A549 (cell line): ENCODE results near the gene SLU7. TPM values are rescaled to one million over a fixed set of nuclear protein-coding genes. Genes with fewer than 3 reads are reported as not detected.
A peak's percentile ranks its signal among the peaks of the same experiment; 100 is the strongest.

ENCODE experiments used
- ATAC-seq, 2 experiments: fragments of 200-7000 bp in 1 of 2; fragments of >200 bp in 1 of 2; cut with Nextera tagmentation in 1 of 2; cut with Tn5 transposase in 1 of 2; 3 replicates each; pipeline versions ENCODE4 v1.8.0 to v1.9.1; 2018 to 2020; ENCODE audit warnings: mild to moderate bottlenecking in 1 of 2, moderate library complexity in 1 of 2
- CTCF ChIA-PET: fragments of 300-600 bp; sonication (Branson Sonifier 250); formaldehyde crosslinking; extraction: SDS; loops from one replicate; lab custom pipeline; 2021; ENCODE audit warnings: antibody characterized with exemption, inconsistent platforms; lab: Yijun Ruan, JAX
- POLR2A ChIA-PET: fragments of 350-600 bp; formaldehyde crosslinking; extraction: SDS; loops from one replicate; lab custom pipeline; 2021; ENCODE audit warnings: antibody characterized with exemption, inconsistent platforms; lab: Yijun Ruan, JAX
- DNase-seq, 2 experiments: peaks; one replicate each; pipeline versions ENCODE4 v3.0.0 to v3.0.0-alpha.2; 2011 to 2016; ENCODE audit warnings: low read depth in 1 of 2, low spot score in 1 of 2
- FAIRE-seq: peaks from 2 replicates; lab custom pipeline; 2011; peaks lifted over from hg19 to GRCh38; lab: Jason Lieb, UNC
- H3K27ac ChIP-seq, 2 experiments: fragments of >200 bp; sonication (Bioruptor Twin); formaldehyde crosslinking; 3 replicates each; pipeline ENCODE4 v1.5.1; 2016 to 2017
- H3K4me1 ChIP-seq: fragments of >200 bp; sonication (Bioruptor Twin); formaldehyde crosslinking; 3 replicates; pipeline ENCODE4 v1.6.1; 2016
- H3K4me2 ChIP-seq: fragments of >200 bp; sonication (Bioruptor Twin); formaldehyde crosslinking; 3 replicates; pipeline ENCODE4 v1.6.1; 2016
- H3K4me3 ChIP-seq: fragments of >200 bp; sonication (Bioruptor Twin); formaldehyde crosslinking; 3 replicates; pipeline ENCODE4 v1.5.1; 2016
- H3K9me3 ChIP-seq: fragments of >200 bp; sonication (Bioruptor Twin); formaldehyde crosslinking; 3 replicates; pipeline ENCODE4 v1.6.1; 2016
- BHLHE40 ChIP-seq: IDR thresholded peaks from 2 replicates; pipeline ENCODE4 v1.6.1; 2012; ENCODE audit warnings: low read depth, low read length, inconsistent platforms
- CEBPB ChIP-seq, 2 experiments: fragments of >200 bp in 1 of 2; sonication (Bioruptor Twin) in 1 of 2; formaldehyde crosslinking in 1 of 2; IDR thresholded peaks; 2 replicates each; pipeline ENCODE4 v1.6.1; 2012 to 2016
- CHD2 ChIP-seq: fragments of 150-350 bp; IDR thresholded peaks from 2 replicates; pipeline ENCODE4 v1.6.1; 2014; ENCODE audit warnings: low read length; ENCODE audit not compliant: partially characterized antibody
- EHMT2 ChIP-seq: fragments of 200-600 bp; sonication (generic); IDR thresholded peaks from 2 replicates; pipeline ENCODE4 v1.6.1; 2016; ENCODE audit warnings: antibody characterized with exemption, low read depth, mild to moderate bottlenecking, moderate library complexity
- EP300 ChIP-seq, 2 experiments: fragments of >200 bp; sonication (Bioruptor Twin); formaldehyde crosslinking; IDR thresholded peaks; 2 replicates in 1 of 2; 3 replicates in 1 of 2; pipeline ENCODE4 v1.6.1; 2016 to 2017
- FOSB ChIP-seq: fragments of 250-450 bp; sonication (Bioruptor Pico); IDR thresholded peaks from 2 replicates; pipeline ENCODE4 v1.5.0; 2020; ENCODE audit warnings: mild to moderate bottlenecking, moderate library complexity
- HEYL ChIP-seq: fragments of 250-450 bp; sonication (Bioruptor Pico); IDR thresholded peaks from 2 replicates; pipeline ENCODE4 v1.8.0; 2021; ENCODE audit warnings: mild to moderate bottlenecking, moderate library complexity
- HOXB5 ChIP-seq: fragments of 250-450 bp; sonication (Bioruptor Pico); IDR thresholded peaks from 2 replicates; pipeline ENCODE4 v1.5.0; 2020; ENCODE audit warnings: mild to moderate bottlenecking, moderate library complexity
- JUN ChIP-seq, 2 experiments: fragments of >200 bp; sonication (Bioruptor Twin); formaldehyde crosslinking; IDR thresholded peaks; 2 replicates in 1 of 2; 3 replicates in 1 of 2; pipeline ENCODE4 v1.6.1; 2016 to 2017
- KDM1A ChIP-seq: fragments of 200-600 bp; sonication (generic); IDR thresholded peaks from 2 replicates; pipeline ENCODE4 v1.6.1; 2016; ENCODE audit warnings: low read depth, mild to moderate bottlenecking
- KDM5A ChIP-seq: fragments of 200-600 bp; sonication (generic); IDR thresholded peaks from 2 replicates; pipeline ENCODE4 v1.6.1; 2016; ENCODE audit warnings: antibody characterized with exemption, mild to moderate bottlenecking
- MAFK ChIP-seq: fragments of 450-650 bp; IDR thresholded peaks from 2 replicates; pipeline ENCODE4 v1.6.1; 2014; ENCODE audit not compliant: partially characterized antibody
- MAX ChIP-seq: IDR thresholded peaks from 2 replicates; pipeline ENCODE4 v1.6.1; 2012
- MAZ ChIP-seq: fragments of 150-350 bp; IDR thresholded peaks from 2 replicates; pipeline ENCODE4 v1.6.1; 2014; ENCODE audit warnings: antibody characterized with exemption, low read depth, low read length, borderline replicate concordance
- NPAS2 ChIP-seq: fragments of 250-450 bp; sonication (Bioruptor Pico); IDR thresholded peaks from 2 replicates; pipeline ENCODE4 v1.8.0; 2022; ENCODE audit warnings: mild to moderate bottlenecking, moderate library complexity, borderline replicate concordance
- NR3C1 ChIP-seq: fragments of >200 bp; sonication (Bioruptor Twin); formaldehyde crosslinking; IDR thresholded peaks from 3 replicates; pipeline ENCODE4 v1.6.1; 2017
- PBX3 ChIP-seq: IDR thresholded peaks from 2 replicates; pipeline ENCODE4 v1.6.1; 2012
- PHF8 ChIP-seq: fragments of 200-600 bp; sonication (generic); IDR thresholded peaks from 2 replicates; pipeline ENCODE4 v1.6.1; 2016; ENCODE audit warnings: low read depth, mild to moderate bottlenecking, antibody characterized with exemption, moderate library complexity, borderline replicate concordance
- RAD21 ChIP-seq, 2 experiments: fragments of >200 bp in 1 of 2; sonication (Bioruptor Twin) in 1 of 2; formaldehyde crosslinking in 1 of 2; IDR thresholded peaks in 1 of 2; conservative IDR thresholded peaks in 1 of 2; 2 replicates in 1 of 2; 3 replicates in 1 of 2; pipeline ENCODE4 v1.6.1; 2012 to 2018; ENCODE audit warnings: inconsistent platforms in 1 of 2
- RCOR1 ChIP-seq: fragments of 150-350 bp; IDR thresholded peaks from 2 replicates; pipeline ENCODE4 v1.6.1; 2014; ENCODE audit warnings: antibody characterized with exemption, low read length, low read depth
- RFX5 ChIP-seq: fragments of 450-650 bp; IDR thresholded peaks from 2 replicates; pipeline ENCODE4 v1.7.1; 2014; ENCODE audit warnings: antibody characterized with exemption, mild to moderate bottlenecking, moderate library complexity
- RNF2 ChIP-seq: fragments of 200-600 bp; sonication (generic); IDR thresholded peaks from 2 replicates; pipeline ENCODE4 v1.6.1; 2016; ENCODE audit warnings: low read depth, mild to moderate bottlenecking, antibody characterized with exemption, moderate library complexity, borderline replicate concordance
- SREBF2 ChIP-seq: fragments of 450-650 bp; IDR thresholded peaks from 2 replicates; pipeline ENCODE4 v1.6.1; 2014; ENCODE audit warnings: mild to moderate bottlenecking, moderate library complexity
- TP53 ChIP-seq: fragments of 250-450 bp; sonication (Bioruptor Pico); IDR thresholded peaks from 2 replicates; pipeline ENCODE4 v1.5.0; 2021; ENCODE audit warnings: mild to moderate bottlenecking, moderate library complexity
- ZC3H11A ChIP-seq: fragments of 450-650 bp; IDR thresholded peaks from 2 replicates; pipeline ENCODE4 v1.6.1; 2014; ENCODE audit warnings: antibody characterized with exemption, mild to moderate bottlenecking
- ZNF302 ChIP-seq: fragments of 250-450 bp; sonication (Bioruptor Pico); IDR thresholded peaks from 2 replicates; pipeline ENCODE4 v1.9.0; 2021; ENCODE audit warnings: inconsistent platforms, mild to moderate bottlenecking, moderate library complexity
- ZSCAN20 ChIP-seq: fragments of 250-450 bp; sonication (Bioruptor Pico); IDR thresholded peaks from 2 replicates; pipeline ENCODE4 v1.8.0; 2022; ENCODE audit warnings: mild to moderate bottlenecking, moderate library complexity
- WGBS: methylation state at CpG from one replicate; pipeline ENCODE4 v1.1.6; 2017; ENCODE audit errors: missing lambda C conversion rate; 5-methylcytosine and 5-hydroxymethylcytosine counted together
- polyA plus RNA-seq, 4 experiments: library from polyadenylated mRNA; depleted of rRNA in 3 of 4; stranded (reverse); fragments of >200 nt; fragmentation: RNase III in 1 of 4; extraction: RNeasy Plus Mini Kit Qiagen cat#74134 plus additional on column Dnase treatment in 1 of 4; gene quantifications; 2 replicates in 3 of 4; 3 replicates in 1 of 4; pipeline ENCODE4 v1.2.3, GENCODE V29; 2011 to 2017
- TF ChIP-seq, protein P1 (sequence below): fragments of 450-650 bp; IDR thresholded peaks from 2 replicates; pipeline ENCODE4 v1.6.1; 2014; ENCODE audit warnings: antibody characterized with exemption
- TF ChIP-seq, protein P2 (sequence below): fragments of 250-450 bp; sonication (Bioruptor Pico); IDR thresholded peaks from 2 replicates; pipeline ENCODE4 v1.5.0; 2021; ENCODE audit warnings: mild to moderate bottlenecking, moderate library complexity, borderline replicate concordance

SLU7 gene
- polyA plus RNA-seq, 2 of the 4 experiments (the other 2 are of a cell fraction), result 67.0 to 75.5 TPM

- TF ChIP-seq MAX, result no peak
- no peak for TF ChIP-seq RFX5
- no peak for TF ChIP-seq CEBPB (IDR thresholded peaks at IDR 0.05)
- TF ChIP-seq MAFK, result no peak
- TF ChIP-seq PBX3, result no peak
- TF ChIP-seq RAD21 (conservative IDR thresholded peaks at IDR 0.05 in 1 of 2, IDR thresholded peaks at IDR 0.05 in 1 of 2), result no peak
- no peak for TF ChIP-seq TP53 (CRISPR knock-in tag)
- TF ChIP-seq, protein P1, sequence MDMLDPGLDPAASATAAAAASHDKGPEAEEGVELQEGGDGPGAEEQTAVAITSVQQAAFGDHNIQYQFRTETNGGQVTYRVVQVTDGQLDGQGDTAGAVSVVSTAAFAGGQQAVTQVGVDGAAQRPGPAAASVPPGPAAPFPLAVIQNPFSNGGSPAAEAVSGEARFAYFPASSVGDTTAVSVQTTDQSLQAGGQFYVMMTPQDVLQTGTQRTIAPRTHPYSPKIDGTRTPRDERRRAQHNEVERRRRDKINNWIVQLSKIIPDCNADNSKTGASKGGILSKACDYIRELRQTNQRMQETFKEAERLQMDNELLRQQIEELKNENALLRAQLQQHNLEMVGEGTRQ, result no peak
- no peak for TF ChIP-seq EP300 (IDR thresholded peaks at IDR 0.05)
- TF ChIP-seq RNF2, result no peak
- TF ChIP-seq ZC3H11A, result no peak
- no peak for TF ChIP-seq SREBF2
- TF ChIP-seq, protein P2, sequence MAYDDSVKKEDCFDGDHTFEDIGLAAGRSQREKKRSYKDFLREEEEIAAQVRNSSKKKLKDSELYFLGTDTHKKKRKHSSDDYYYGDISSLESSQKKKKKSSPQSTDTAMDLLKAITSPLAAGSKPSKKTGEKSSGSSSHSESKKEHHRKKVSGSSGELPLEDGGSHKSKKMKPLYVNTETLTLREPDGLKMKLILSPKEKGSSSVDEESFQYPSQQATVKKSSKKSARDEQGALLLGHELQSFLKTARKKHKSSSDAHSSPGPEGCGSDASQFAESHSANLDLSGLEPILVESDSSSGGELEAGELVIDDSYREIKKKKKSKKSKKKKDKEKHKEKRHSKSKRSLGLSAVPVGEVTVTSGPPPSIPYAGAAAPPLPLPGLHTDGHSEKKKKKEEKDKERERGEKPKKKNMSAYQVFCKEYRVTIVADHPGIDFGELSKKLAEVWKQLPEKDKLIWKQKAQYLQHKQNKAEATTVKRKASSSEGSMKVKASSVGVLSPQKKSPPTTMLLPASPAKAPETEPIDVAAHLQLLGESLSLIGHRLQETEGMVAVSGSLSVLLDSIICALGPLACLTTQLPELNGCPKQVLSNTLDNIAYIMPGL, result no peak
- TF ChIP-seq HEYL (CRISPR knock-in tag), result no peak
- TF ChIP-seq FOSB (CRISPR knock-in tag), result no peak
- TF ChIP-seq KDM5A, result no peak
- no peak for TF ChIP-seq RCOR1
- TF ChIP-seq ZSCAN20 (CRISPR knock-in tag), result no peak
- TF ChIP-seq ZNF302 (CRISPR knock-in tag), result no peak
- Histone ChIP-seq H3K4me1 (peaks cover 19% of the 10 kb centered on the region), H3K4me2 (peak overlapping the region; percentile 90), H3K4me3 (peak overlapping the region; percentile 66), H3K27ac (peak overlapping the region; percentile 20 to 89; a peak in 4 of 6 replicates), H3K9me3 (no peaks in the 10 kb centered on the region)
- POLR2A ChIA-PET, result interaction anchor here (0.9 kb wide), 1 partner anchor 20 kb away, joined by 3 read pairs; the partner anchor contains the start of gene SLU7
- DNase-seq, result no peak
- no peak for ATAC-seq
- CTCF ChIA-PET, result interaction anchor here (1.5 kb wide), 1 partner anchor 19 kb away, joined by 4 read pairs; no protein-coding TSS in a partner anchor
- peak; percentile 23 for FAIRE-seq
- WGBS, result 26% methylated on average over 4 of the region's 4 CpGs
These were observed 20.1 kb downstream of the SLU7 start for GRCh38 chr5:160398806-160399205.

DNA sequence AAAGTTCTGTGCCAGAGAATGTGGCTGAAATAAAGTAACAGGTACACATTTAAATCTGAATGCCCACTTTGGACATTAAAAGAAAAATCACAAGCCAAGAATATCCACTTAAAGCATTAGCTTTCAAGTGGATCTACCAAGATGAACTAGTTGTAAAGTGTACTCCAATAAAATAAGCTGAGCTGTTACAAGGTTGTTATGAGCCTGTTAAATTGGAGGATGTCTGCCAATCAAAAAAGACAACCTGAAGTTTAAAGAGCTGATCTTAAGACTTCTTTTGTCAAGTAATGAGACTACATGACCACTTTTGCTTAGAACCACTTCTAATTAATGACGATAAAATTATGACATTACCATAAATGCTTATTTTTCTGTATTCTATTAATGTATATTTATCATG, 21.4 kb downstream of the SLU7 start:
- no peak for FAIRE-seq
- 97% methylated on average over 1 of the region's 1 CpG for WGBS
- TF ChIP-seq, protein P1, result no peak
- TF ChIP-seq NR3C1 (no peak), JUN (IDR thresholded peaks at IDR 0.05) (no peak), HOXB5 (no peak), EP300 (IDR thresholded peaks at IDR 0.05) (no peak), KDM1A (no peak), EHMT2 (no peak), NPAS2 (CRISPR knock-in tag) (no peak), PHF8 (no peak), MAZ (no peak), CHD2 (no peak), BHLHE40 (no peak)
- H3K9me3 ChIP-seq, result no peaks in the 10 kb centered on the region
- no peak for ATAC-seq
- no peak overlapping the region for H3K4me2 ChIP-seq
- ChIA-PET CTCF (interaction anchor here (1.4 to 1.7 kb wide), 2 partner anchors 20 to 317 kb away, joined by 3 to 4 read pairs; no protein-coding TSS in a partner anchor), POLR2A (no interaction called here)
- no peak overlapping the region for H3K4me3 ChIP-seq
- no peak overlapping the region for H3K27ac ChIP-seq
- H3K4me1 ChIP-seq, result peaks cover 19% of the 10 kb centered on the region
- no peak for DNase-seq
